ENCODE results near the gene DRAM1. TPM values are rescaled to one million over a fixed set of nuclear protein-coding genes. Genes with fewer than 3 reads are reported as not detected.
"Not testable (repeated sequence)": the region's sequence is repeated elsewhere in the genome, so short reads cannot be mapped to it uniquely, and the experiment has no call there.

Gene DRAM1
- total and polyA plus RNA-seq, 2 donors (not counting 1 experiment from before 2014, with no cell fraction given), result 155 to 184 TPM

- Histone ChIP-seq H3K36me3 (ENCODE audit: control insufficient read depth, insufficient read depth, low read length) (no peaks in the 10 kb centered on the region), H3K4me2 (ENCODE audit: extremely low read depth, insufficient read depth, low read length) (peak overlapping the region; percentile 2), H3K79me2 (ENCODE audit: control insufficient read depth, insufficient read depth, low read length) (no peaks in the 10 kb centered on the region), H2AFZ (ENCODE audit: low read length) (no peak overlapping the region), H3K4me1 (ENCODE audit: control insufficient read depth, extremely low read depth, insufficient read depth, low read length) (peaks cover 5% of the 10 kb centered on the region), H4K20me1 (ENCODE audit: control insufficient read depth, extremely low read depth, insufficient read depth, low read length) (no peaks in the 10 kb centered on the region), H3K27ac (ENCODE audit: insufficient read depth, low read length) (peak overlapping the region; percentile 8), H3K9ac (ENCODE audit: insufficient read depth, low read length) (no peak overlapping the region), H3K4me3 (replicated peaks in 1 of 4; ENCODE audit: control extremely low read depth in 1 of 4, insufficient read depth in 1 of 4, low read depth in 3 of 4, low read length in 4 of 4) (no peak overlapping the region), H3K27me3 (ENCODE audit: control insufficient read depth, insufficient read depth, low read length) (no peaks in the 10 kb centered on the region), H3K9me3 (ENCODE audit: control insufficient read depth, insufficient read depth, low read depth, low read length) (no peaks in the 10 kb centered on the region)
- TF ChIP-seq EZH2 (IDR thresholded peaks at IDR 0.05; ENCODE audit: low read length, missing control alignments) (no peak), CTCF (conservative IDR thresholded peaks at IDR 0.05 in 1 of 2, IDR thresholded peaks at IDR 0.05 in 1 of 2; ENCODE audit: low read depth in 1 of 2, low read length in 2 of 2) (no peak)
- DNase-seq (ENCODE audit: low read depth in 2 of 2), result peak; percentile 25 to 81
These were observed 20.3 kb upstream of the DRAM1 start for GRCh38 chr12:101857043-101857558.

- H2AFZ ChIP-seq (ENCODE audit: low read length), result no peak overlapping the region
- H3K27ac ChIP-seq (ENCODE audit: insufficient read depth, low read length), result no peak overlapping the region
- no peaks in the 10 kb centered on the region for H3K27me3 ChIP-seq (ENCODE audit: control insufficient read depth, insufficient read depth, low read length)
- DNase-seq (ENCODE audit: low read depth in 2 of 2), result no peak
- H3K4me2 ChIP-seq (ENCODE audit: extremely low read depth, insufficient read depth, low read length), result no peak overlapping the region
- TF ChIP-seq CTCF (conservative IDR thresholded peaks at IDR 0.05 in 1 of 2, IDR thresholded peaks at IDR 0.05 in 1 of 2; ENCODE audit: low read depth in 1 of 2, low read length in 2 of 2) (no peak), EZH2 (IDR thresholded peaks at IDR 0.05; ENCODE audit: low read length, missing control alignments) (no peak)
- no peaks in the 10 kb centered on the region for H3K79me2 ChIP-seq (ENCODE audit: control insufficient read depth, insufficient read depth, low read length)
- no peak overlapping the region for H3K4me3 ChIP-seq (replicated peaks in 1 of 4; ENCODE audit: control extremely low read depth in 1 of 4, insufficient read depth in 1 of 4, low read depth in 3 of 4, low read length in 4 of 4)
- no peaks in the 10 kb centered on the region for H4K20me1 ChIP-seq (ENCODE audit: control insufficient read depth, extremely low read depth, insufficient read depth, low read length)
- no peaks in the 10 kb centered on the region for H3K9me3 ChIP-seq (ENCODE audit: control insufficient read depth, insufficient read depth, low read depth, low read length)
- no peak overlapping the region for H3K9ac ChIP-seq (ENCODE audit: insufficient read depth, low read length)
- no peaks in the 10 kb centered on the region for H3K36me3 ChIP-seq (ENCODE audit: control insufficient read depth, insufficient read depth, low read length)
- H3K4me1 ChIP-seq (ENCODE audit: control insufficient read depth, extremely low read depth, insufficient read depth, low read length), result peaks cover 5% of the 10 kb centered on the region
These were observed 19.0 kb upstream of the DRAM1 start for GRCh38 chr12:101858361-101858760.

- H3K4me2 ChIP-seq (ENCODE audit: extremely low read depth, insufficient read depth, low read length), result no peak overlapping the region
- no peak overlapping the region for H3K27ac ChIP-seq (ENCODE audit: insufficient read depth, low read length)
- H3K4me3 ChIP-seq (replicated peaks in 1 of 4; ENCODE audit: control extremely low read depth in 1 of 4, insufficient read depth in 1 of 4, low read depth in 3 of 4, low read length in 4 of 4), result no peak overlapping the region
- H3K4me1 ChIP-seq (ENCODE audit: control insufficient read depth, extremely low read depth, insufficient read depth, low read length), result peaks cover 3% of the 10 kb centered on the region
- no peak for TF ChIP-seq EZH2 (IDR thresholded peaks at IDR 0.05; ENCODE audit: low read length, missing control alignments)
- TF ChIP-seq CTCF (conservative IDR thresholded peaks at IDR 0.05 in 1 of 2, IDR thresholded peaks at IDR 0.05 in 1 of 2; ENCODE audit: low read depth in 1 of 2, low read length in 2 of 2), result no peak
- no peaks in the 10 kb centered on the region for H3K9me3 ChIP-seq (ENCODE audit: control insufficient read depth, insufficient read depth, low read depth, low read length)
- no peaks in the 10 kb centered on the region for H3K36me3 ChIP-seq (ENCODE audit: control insufficient read depth, insufficient read depth, low read length)
- DNase-seq (ENCODE audit: low read depth in 2 of 2), result peak in 1 of 2 donors; percentile 35
- no peaks in the 10 kb centered on the region for H3K79me2 ChIP-seq (ENCODE audit: control insufficient read depth, insufficient read depth, low read length)
- no peak overlapping the region for H2AFZ ChIP-seq (ENCODE audit: low read length)
- H3K27me3 ChIP-seq (ENCODE audit: control insufficient read depth, insufficient read depth, low read length), result no peaks in the 10 kb centered on the region
- no peak overlapping the region for H3K9ac ChIP-seq (ENCODE audit: insufficient read depth, low read length)
- no peaks in the 10 kb centered on the region for H4K20me1 ChIP-seq (ENCODE audit: control insufficient read depth, extremely low read depth, insufficient read depth, low read length)
These were observed 17.4 kb upstream of the DRAM1 start for GRCh38 chr12:101859664-101860607.

GRCh38 chr12:101861688-101862087 is 15.7 kb upstream of the DRAM1 start:
- not testable (repeated sequence) for H3K4me3 ChIP-seq (replicated peaks in 1 of 4; ENCODE audit: control extremely low read depth in 1 of 4, insufficient read depth in 1 of 4, low read depth in 3 of 4, low read length in 4 of 4)

More at GRCh38 chr12:101861688-101862087, 15.7 kb upstream of the DRAM1 start:
- H4K20me1 ChIP-seq (ENCODE audit: control insufficient read depth, extremely low read depth, insufficient read depth, low read length); DNase-seq (ENCODE audit: low read depth in 2 of 2); H3K4me1 ChIP-seq (ENCODE audit: control insufficient read depth, extremely low read depth, insufficient read depth, low read length); H3K27me3 ChIP-seq (ENCODE audit: control insufficient read depth, insufficient read depth, low read length); H3K36me3 ChIP-seq (ENCODE audit: control insufficient read depth, insufficient read depth, low read length); H3K9ac ChIP-seq (ENCODE audit: insufficient read depth, low read length); H2AFZ ChIP-seq (ENCODE audit: low read length); H3K4me2 ChIP-seq (ENCODE audit: extremely low read depth, insufficient read depth, low read length); H3K27ac ChIP-seq (ENCODE audit: insufficient read depth, low read length); H3K9me3 ChIP-seq (ENCODE audit: control insufficient read depth, insufficient read depth, low read depth, low read length); H3K79me2 ChIP-seq (ENCODE audit: control insufficient read depth, insufficient read depth, low read length): not testable (repeated sequence)

All from fibroblast of lung (primary cell).